ENCODE results near the gene NEURL1. TPM values are rescaled to one million over a fixed set of nuclear protein-coding genes. Genes with fewer than 3 reads are reported as not detected.

NEURL1 gene
- total RNA-seq, 1 donor from 2014 or later = 4.2 TPM

DNA sequence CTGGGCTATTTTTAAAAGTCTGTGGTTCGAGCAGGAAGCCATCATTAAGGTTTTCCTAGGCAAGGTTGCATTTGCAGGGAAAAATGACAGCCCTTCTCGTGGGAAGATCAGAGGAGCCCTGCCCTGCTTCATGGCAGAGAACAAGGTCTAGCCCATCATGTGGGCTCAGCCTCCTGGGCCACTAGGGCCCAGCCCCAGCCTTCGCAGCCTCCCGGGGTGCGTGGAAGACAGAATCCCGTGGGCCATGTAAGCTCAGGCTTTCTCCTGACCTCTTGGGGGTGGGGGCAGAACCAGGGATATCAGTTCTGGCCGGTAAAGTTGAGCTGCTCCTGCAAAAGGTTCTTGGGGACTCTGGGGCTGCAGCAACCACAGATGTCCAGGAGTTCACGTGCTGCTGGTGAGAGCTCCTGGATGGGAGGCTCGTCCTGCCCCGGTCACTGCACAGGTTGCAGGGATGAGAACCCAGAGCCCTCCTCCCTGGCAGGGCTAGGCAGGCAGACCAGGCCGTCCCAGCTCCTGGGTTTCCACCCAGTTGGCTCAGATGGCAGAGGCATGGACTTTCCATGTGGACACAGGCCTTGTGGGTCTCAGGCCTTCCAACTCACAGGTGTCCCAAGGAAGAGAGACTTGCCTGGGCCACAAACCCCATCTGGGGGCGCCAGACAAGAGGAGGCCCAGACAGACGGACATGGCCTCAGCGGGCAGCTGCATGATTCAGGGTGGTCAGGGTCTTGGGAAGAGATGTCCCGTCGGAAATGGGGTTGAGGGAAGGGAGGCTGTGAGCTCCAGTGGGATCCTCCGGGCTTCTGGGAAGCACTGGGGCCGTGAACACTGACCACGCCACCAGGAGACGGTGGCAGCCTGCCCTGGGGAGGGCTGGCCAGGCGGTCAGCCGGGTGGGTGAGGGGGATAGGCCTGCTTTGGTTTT lies 126.2 kb downstream of the NEURL1 start:
- H3K27ac ChIP-seq = peak overlapping the region; percentile 83
- no peaks in the 10 kb centered on the region for H3K27me3 ChIP-seq
- H3K4me1 ChIP-seq = peaks cover 93% of the 10 kb centered on the region
- intact Hi-C loops (cut with DNase I) = loop anchor here (5.0 kb wide), 1 partner anchor 58 kb away; no protein-coding TSS in a partner anchor
- H3K9me3 ChIP-seq = no peaks in the 10 kb centered on the region
- no peak overlapping the region for H3K4me3 ChIP-seq
- DNase-seq (ENCODE audit: extremely low spot score in 2 of 2) = no peak
- peaks cover 0 to 18% of the 10 kb centered on the region in 2 donors for H3K36me3 ChIP-seq
- peak in 1 of 2 donors; percentile 25 for TF ChIP-seq POLR2AphosphoS5 (IDR thresholded peaks at IDR 0.05; ENCODE audit: insufficient read depth in 1 of 2, low read depth in 1 of 2)
- TF ChIP-seq POLR2A (IDR thresholded peaks at IDR 0.05) = no peak
- no peak for TF ChIP-seq CTCF (IDR thresholded peaks at IDR 0.05)

- TF ChIP-seq CTCF (IDR thresholded peaks at IDR 0.05) = no peak
- no peak for TF ChIP-seq POLR2A (IDR thresholded peaks at IDR 0.05)
- TF ChIP-seq POLR2AphosphoS5 (IDR thresholded peaks at IDR 0.05; ENCODE audit: insufficient read depth in 1 of 2, low read depth in 1 of 2) = no peak
- no peaks in the 10 kb centered on the region for H3K9me3 ChIP-seq
- H3K4me1 ChIP-seq = peaks cover 87% of the 10 kb centered on the region
- H3K27me3 ChIP-seq = no peaks in the 10 kb centered on the region
- intact Hi-C loops (cut with DNase I) = no loop called here
- H3K36me3 ChIP-seq = peaks cover 0 to 23% of the 10 kb centered on the region in 2 donors
- H3K4me3 ChIP-seq = no peak overlapping the region
- DNase-seq (ENCODE audit: extremely low spot score in 2 of 2) = no peak
- peak overlapping the region; percentile 83 for H3K27ac ChIP-seq
These were observed 126.8 kb downstream of the NEURL1 start for GRCh38 chr10:103620352-103620740.

DNA sequence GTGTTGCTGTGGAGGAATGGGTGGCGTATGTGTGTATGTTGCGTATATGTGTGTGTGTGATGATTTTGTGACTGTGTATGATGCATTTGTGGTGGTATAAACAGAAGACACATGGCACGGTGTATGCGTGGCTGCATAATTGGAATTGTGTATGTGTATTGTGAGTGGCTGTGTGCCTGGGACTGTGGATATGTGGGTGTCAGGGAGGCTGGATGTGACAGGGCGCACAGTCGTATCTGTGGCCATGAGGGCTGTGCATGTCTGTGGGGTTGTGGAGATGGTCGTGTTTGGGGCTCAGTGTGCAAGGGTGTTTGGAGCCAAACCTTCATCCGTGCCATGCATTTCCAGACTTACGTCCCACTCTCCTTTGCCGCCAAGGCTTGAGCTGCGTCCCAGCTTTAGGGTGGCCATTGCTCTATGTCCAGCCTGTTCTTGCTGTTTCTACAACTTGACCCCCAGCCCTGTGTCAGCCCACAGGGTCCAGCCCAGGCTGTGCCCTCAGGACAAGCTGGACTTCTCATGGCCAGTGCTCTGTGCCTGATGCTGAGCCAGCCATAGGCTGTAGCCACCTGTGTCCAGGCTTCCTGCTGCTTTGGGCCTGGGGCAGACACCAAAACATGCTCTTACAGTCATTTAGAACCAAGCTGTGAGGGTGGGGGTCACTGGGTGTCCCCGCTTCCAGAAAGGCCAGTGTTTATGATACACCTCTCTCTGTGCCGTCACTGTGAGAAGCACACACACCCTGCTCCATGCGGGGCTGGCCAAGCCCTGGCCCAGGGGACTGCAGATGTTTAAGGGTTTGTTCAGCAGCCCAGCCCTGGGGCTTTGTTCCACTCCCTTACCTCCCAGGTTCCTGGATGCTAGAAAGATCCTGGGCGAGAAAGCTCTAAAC lies 127.6 kb downstream of the NEURL1 start:
- intact Hi-C loops (cut with DNase I) = no loop called here
- H3K9me3 ChIP-seq = no peaks in the 10 kb centered on the region
- peaks cover 79% of the 10 kb centered on the region for H3K4me1 ChIP-seq
- H3K27me3 ChIP-seq = no peaks in the 10 kb centered on the region
- DNase-seq (ENCODE audit: extremely low spot score in 2 of 2) = no peak
- H3K4me3 ChIP-seq = no peak overlapping the region
- TF ChIP-seq CTCF (IDR thresholded peaks at IDR 0.05) (no peak), POLR2A (IDR thresholded peaks at IDR 0.05) (no peak), POLR2AphosphoS5 (IDR thresholded peaks at IDR 0.05; ENCODE audit: insufficient read depth in 1 of 2, low read depth in 1 of 2) (peak in 1 of 2 donors; percentile 52)
- peak overlapping the region; percentile 83 for H3K27ac ChIP-seq
- peaks cover 0 to 28% of the 10 kb centered on the region in 2 donors for H3K36me3 ChIP-seq

- TF ChIP-seq POLR2AphosphoS5 (IDR thresholded peaks at IDR 0.05; ENCODE audit: insufficient read depth in 1 of 2, low read depth in 1 of 2) = no peak
- no peak for TF ChIP-seq CTCF (IDR thresholded peaks at IDR 0.05)
- no peak for TF ChIP-seq POLR2A (IDR thresholded peaks at IDR 0.05)
- H3K36me3 ChIP-seq = peaks cover 0 to 31% of the 10 kb centered on the region in 2 donors
- H3K27me3 ChIP-seq = no peaks in the 10 kb centered on the region
- intact Hi-C loops (cut with DNase I) = no loop called here
- H3K4me3 ChIP-seq = no peak overlapping the region
- H3K4me1 ChIP-seq = peaks cover 73% of the 10 kb centered on the region
- H3K27ac ChIP-seq = peak overlapping the region; percentile 83
- no peaks in the 10 kb centered on the region for H3K9me3 ChIP-seq
- DNase-seq (ENCODE audit: extremely low spot score in 2 of 2) = no peak
These were observed 128.2 kb downstream of the NEURL1 start for GRCh38 chr10:103621783-103622125.

Data from vagina (tissue), 2 donors.